ENCODE data around the gene NTN4.

DNA sequence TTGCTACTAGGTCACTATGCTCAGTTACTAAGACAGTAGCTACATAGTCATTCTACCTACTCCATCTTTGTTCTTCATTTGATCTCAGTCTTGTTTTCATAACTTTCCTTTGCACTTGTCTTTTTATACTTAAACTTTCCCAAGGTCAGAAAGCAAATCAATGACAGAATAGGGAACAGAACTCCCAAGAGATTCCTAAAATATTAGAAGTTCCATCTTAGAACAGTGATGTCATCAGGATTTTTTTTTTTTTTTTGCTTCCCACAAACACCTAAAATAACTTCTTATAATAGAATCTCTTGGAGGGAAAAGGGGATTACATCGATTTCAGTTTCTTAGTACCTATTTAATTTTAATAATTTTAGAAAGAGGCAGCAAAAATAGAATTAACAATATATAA is 65.8 kb downstream of the NTN4 start:
- TF ChIP-seq, protein P1, sequence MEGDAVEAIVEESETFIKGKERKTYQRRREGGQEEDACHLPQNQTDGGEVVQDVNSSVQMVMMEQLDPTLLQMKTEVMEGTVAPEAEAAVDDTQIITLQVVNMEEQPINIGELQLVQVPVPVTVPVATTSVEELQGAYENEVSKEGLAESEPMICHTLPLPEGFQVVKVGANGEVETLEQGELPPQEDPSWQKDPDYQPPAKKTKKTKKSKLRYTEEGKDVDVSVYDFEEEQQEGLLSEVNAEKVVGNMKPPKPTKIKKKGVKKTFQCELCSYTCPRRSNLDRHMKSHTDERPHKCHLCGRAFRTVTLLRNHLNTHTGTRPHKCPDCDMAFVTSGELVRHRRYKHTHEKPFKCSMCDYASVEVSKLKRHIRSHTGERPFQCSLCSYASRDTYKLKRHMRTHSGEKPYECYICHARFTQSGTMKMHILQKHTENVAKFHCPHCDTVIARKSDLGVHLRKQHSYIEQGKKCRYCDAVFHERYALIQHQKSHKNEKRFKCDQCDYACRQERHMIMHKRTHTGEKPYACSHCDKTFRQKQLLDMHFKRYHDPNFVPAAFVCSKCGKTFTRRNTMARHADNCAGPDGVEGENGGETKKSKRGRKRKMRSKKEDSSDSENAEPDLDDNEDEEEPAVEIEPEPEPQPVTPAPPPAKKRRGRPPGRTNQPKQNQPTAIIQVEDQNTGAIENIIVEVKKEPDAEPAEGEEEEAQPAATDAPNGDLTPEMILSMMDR (IDR thresholded peaks at IDR 0.05): no peak
- no peak for TF ChIP-seq POLR2A (IDR thresholded peaks at IDR 0.05)
